ENCODE results near the gene SLC16A7.

GRCh38 chr12:59629890-59630289 is 34.1 kb downstream of the SLC16A7 start:
- TF ChIP-seq EP300 (IDR thresholded peaks at IDR 0.05; ENCODE audit: borderline replicate concordance in 1 of 2, control insufficient read depth in 1 of 2, low read depth in 2 of 2, low read length in 2 of 2) (no peak), TBL1XR1 (IDR thresholded peaks at IDR 0.05; ENCODE audit: low read depth, low read length) (no peak), TAF1 (IDR thresholded peaks at IDR 0.05; ENCODE audit: borderline replicate concordance, low read depth, low read length) (no peak), DPF2 (IDR thresholded peaks at IDR 0.05) (no peak), BHLHE40 (IDR thresholded peaks at IDR 0.05; ENCODE audit: borderline replicate concordance in 1 of 2, low read depth in 2 of 2, low read length in 1 of 2) (no peak), CTCF (IDR thresholded peaks at IDR 0.05 in 2 of 3, conservative IDR thresholded peaks at IDR 0.05 in 1 of 3; ENCODE audit: control insufficient read depth in 2 of 3, extremely low read depth in 1 of 3, insufficient read depth in 1 of 3, low read depth in 3 of 3, low read length in 3 of 3) (no peak), ZNF274 (IDR thresholded peaks at IDR 0.05; ENCODE audit: insufficient read depth, insufficient read length) (no peak), POLR2AphosphoS5 (IDR thresholded peaks at IDR 0.05; ENCODE audit: low read length) (no peak), ATF3 (IDR thresholded peaks at IDR 0.05; ENCODE audit: borderline replicate concordance, extremely low read depth, low read depth, low read length) (no peak), FOXM1 (IDR thresholded peaks at IDR 0.05; ENCODE audit: low read depth, low read length) (no peak), POLR2A (IDR thresholded peaks at IDR 0.05; ENCODE audit: low read depth, low read length) (no peak)
